ENCODE results near the gene DPH6. TPM values are rescaled to one million over a fixed set of nuclear protein-coding genes. Genes with fewer than 3 reads are reported as not detected.
"Not testable (repeated sequence)": the region's sequence is repeated elsewhere in the genome, so short reads cannot be mapped to it uniquely, and the experiment has no call there.

The DPH6 gene
- total RNA-seq, 2 experiments from 2014 or later: 7.0 to 8.0 TPM

- Mint-ChIP-seq H3K4me3 (no peak overlapping the region), H3K36me3 (ENCODE audit: low read depth) (no peaks in the 10 kb centered on the region), H3K4me1 (ENCODE audit: low read depth) (no peaks in the 10 kb centered on the region), H3K27ac (no peak overlapping the region), H3K9me3 (peaks cover 5% of the 10 kb centered on the region), H3K27me3 (no peaks in the 10 kb centered on the region)
- H3K4me3 ChIP-seq (ENCODE audit: low read length): no peak overlapping the region
- ChIA-PET CTCF (no interaction called here), POLR2A (no interaction called here)
- TF ChIP-seq CTCF (IDR thresholded peaks at IDR 0.05): no peak
- DNase-seq: no peak
- H3K36me3 ChIP-seq (ENCODE audit: insufficient read depth, low read length): no peaks in the 10 kb centered on the region
- H3K27me3 ChIP-seq (ENCODE audit: control insufficient read depth in 1 of 2, insufficient read depth in 2 of 2, low read length in 2 of 2): no peaks in the 10 kb centered on the region
- H3K9me3 ChIP-seq (ENCODE audit: control insufficient read depth in 1 of 2, insufficient read depth in 1 of 2, low read length in 2 of 2): no peaks in the 10 kb centered on the region
- no peaks in the 10 kb centered on the region for H3K4me1 ChIP-seq (ENCODE audit: insufficient read depth, low read length)
- no peak overlapping the region for H3K27ac ChIP-seq (ENCODE audit: low read depth in 1 of 2, low read length in 2 of 2)
- no peak for ATAC-seq (ENCODE audit: poor library complexity)
- intact Hi-C loops (cut with DNase I, micrococcal nuclease): no loop called here
Measured at GRCh38 chr15:35330048-35330695, 215.8 kb downstream of the DPH6 start.

- DNase-seq: no peak
- ATAC-seq (ENCODE audit: poor library complexity): no peak
- intact Hi-C loops (cut with DNase I, micrococcal nuclease): no loop called here
- Mint-ChIP-seq H3K9me3 (peaks cover 2% of the 10 kb centered on the region), H3K4me3 (no peak overlapping the region), H3K4me1 (ENCODE audit: low read depth) (no peaks in the 10 kb centered on the region), H3K27me3 (no peaks in the 10 kb centered on the region), H3K36me3 (ENCODE audit: low read depth) (no peaks in the 10 kb centered on the region), H3K27ac (no peak overlapping the region)
- no peak overlapping the region for H3K27ac ChIP-seq (ENCODE audit: low read depth in 1 of 2, low read length in 2 of 2)
- CTCF ChIA-PET: no interaction called here
- H3K27me3 ChIP-seq (ENCODE audit: control insufficient read depth in 1 of 2, insufficient read depth in 2 of 2, low read length in 2 of 2): no peaks in the 10 kb centered on the region
- H3K9me3 ChIP-seq (ENCODE audit: control insufficient read depth in 1 of 2, insufficient read depth in 1 of 2, low read length in 2 of 2): no peaks in the 10 kb centered on the region
- H3K36me3 ChIP-seq (ENCODE audit: insufficient read depth, low read length): no peaks in the 10 kb centered on the region
- no peak for TF ChIP-seq CTCF (IDR thresholded peaks at IDR 0.05)
- POLR2A ChIA-PET: no interaction called here
- H3K4me1 ChIP-seq (ENCODE audit: insufficient read depth, low read length): no peaks in the 10 kb centered on the region
- H3K4me3 ChIP-seq (ENCODE audit: low read length): no peak overlapping the region
Measured at GRCh38 chr15:35329521-35329961, 216.4 kb downstream of the DPH6 start.

- H3K4me3 Mint-ChIP-seq; H3K27me3 Mint-ChIP-seq; intact Hi-C loops (cut with DNase I, micrococcal nuclease); H3K27ac ChIP-seq (ENCODE audit: low read depth in 1 of 2, low read length in 2 of 2); H3K36me3 ChIP-seq (ENCODE audit: insufficient read depth, low read length); H3K4me3 ChIP-seq (ENCODE audit: low read length); H3K36me3 Mint-ChIP-seq (ENCODE audit: low read depth); ATAC-seq (ENCODE audit: poor library complexity); H3K4me1 Mint-ChIP-seq (ENCODE audit: low read depth); DNase-seq; CTCF ChIA-PET; POLR2A ChIA-PET; H3K9me3 ChIP-seq (ENCODE audit: control insufficient read depth in 1 of 2, insufficient read depth in 1 of 2, low read length in 2 of 2); H3K4me1 ChIP-seq (ENCODE audit: insufficient read depth, low read length); H3K9me3 Mint-ChIP-seq; H3K27me3 ChIP-seq (ENCODE audit: control insufficient read depth in 1 of 2, insufficient read depth in 2 of 2, low read length in 2 of 2); H3K27ac Mint-ChIP-seq: not testable (repeated sequence)
Measured at GRCh38 chr15:35328836-35329235, 217.1 kb downstream of the DPH6 start.

- no peak for TF ChIP-seq CTCF (IDR thresholded peaks at IDR 0.05)
- Histone ChIP-seq H3K9me3 (ENCODE audit: control insufficient read depth in 1 of 2, insufficient read depth in 1 of 2, low read length in 2 of 2) (no peaks in the 10 kb centered on the region), H3K27me3 (ENCODE audit: control insufficient read depth in 1 of 2, insufficient read depth in 2 of 2, low read length in 2 of 2) (no peaks in the 10 kb centered on the region), H3K4me1 (ENCODE audit: insufficient read depth, low read length) (no peaks in the 10 kb centered on the region), H3K27ac (ENCODE audit: low read depth in 1 of 2, low read length in 2 of 2) (no peak overlapping the region), H3K36me3 (ENCODE audit: insufficient read depth, low read length) (no peaks in the 10 kb centered on the region), H3K4me3 (ENCODE audit: low read length) (no peak overlapping the region)
- peaks cover under 1% of the 10 kb centered on the region for H3K9me3 Mint-ChIP-seq
- intact Hi-C loops (cut with DNase I, micrococcal nuclease): no loop called here
- DNase-seq: no peak
- H3K4me3 Mint-ChIP-seq: no peak overlapping the region
- no peaks in the 10 kb centered on the region for H3K4me1 Mint-ChIP-seq (ENCODE audit: low read depth)
- no peak overlapping the region for H3K27ac Mint-ChIP-seq
- ATAC-seq (ENCODE audit: poor library complexity): no peak
- H3K27me3 Mint-ChIP-seq: no peaks in the 10 kb centered on the region
- ChIA-PET CTCF (no interaction called here), POLR2A (no interaction called here)
- no peaks in the 10 kb centered on the region for H3K36me3 Mint-ChIP-seq (ENCODE audit: low read depth)
Measured at GRCh38 chr15:35327789-35328188, 218.2 kb downstream of the DPH6 start.

Data from CD4-positive, alpha-beta T cell (primary cell).